Transverse colon (tissue), 4 donors: ENCODE data around the gene CLCA2. TPM values are rescaled to one million over a fixed set of nuclear protein-coding genes. Genes with fewer than 3 reads are reported as not detected.

Experiments used
- DNase-seq: peaks from one replicate; pipeline ENCODE4 v3.0.0-alpha.2; 2019
- H3K27ac ChIP-seq, 4 donors: fragments of 200-600 bp; sonication (generic); 2 replicates each; pipeline ENCODE4 v1.5.1; 2016 to 2018; ENCODE audit warnings: inconsistent platforms in 4 of 4
- H3K27me3 ChIP-seq: fragments of 200-600 bp; sonication (generic); 2 replicates; pipeline ENCODE4 v1.5.1; 2017; ENCODE audit warnings: inconsistent platforms
- H3K36me3 ChIP-seq, 4 donors: fragments of 200-600 bp; sonication (generic); 2 replicates each; pipeline ENCODE4 v1.5.1; 2017 to 2019; ENCODE audit warnings: inconsistent platforms in 4 of 4
- H3K4me1 ChIP-seq, 4 donors: fragments of 200-600 bp; sonication (generic); 2 replicates each; pipeline ENCODE4 v1.5.1; 2017 to 2020; ENCODE audit warnings: inconsistent platforms in 4 of 4
- H3K4me3 ChIP-seq, 4 donors: fragments of 200-600 bp; sonication (generic); 1 replicate in 1 of 4; 2 replicates in 3 of 4; pipeline versions ENCODE4 v1.5.1 to v1.6.1; 2017 to 2019; ENCODE audit warnings: inconsistent platforms in 4 of 4
- H3K9me3 ChIP-seq, 2 donors: fragments of 200-600 bp; sonication (generic); 2 replicates each; pipeline ENCODE4 v1.5.1; 2017 to 2019; ENCODE audit warnings: inconsistent platforms in 2 of 2
- EP300 ChIP-seq: sonication (generic); formaldehyde crosslinking; IDR thresholded peaks from one replicate; pipeline ENCODE4 v1.6.1; 2017; ENCODE audit warnings: antibody characterized with exemption, low read depth
- POLR2A ChIP-seq: fragments of 450-650 bp; IDR thresholded peaks from one replicate; pipeline ENCODE4 v1.6.1; 2016; ENCODE audit warnings: antibody characterized with exemption, mild to moderate bottlenecking, moderate library complexity
- POLR2AphosphoS5 ChIP-seq, 3 donors: sonication (generic); formaldehyde crosslinking; IDR thresholded peaks; one replicate each; pipeline ENCODE4 v1.6.1; 2016; ENCODE audit warnings: antibody characterized with exemption in 3 of 3
- WGBS, 2 donors: methylation state at CpG; one replicate each; pipeline ENCODE4 v1.1.5; 2018; ENCODE audit warnings: low coverage in 1 of 2; 5-methylcytosine and 5-hydroxymethylcytosine counted together
- in situ Hi-C, 4 donors: fragments of 200-750 bp; cut with MboI; loops; one replicate each; pipeline versions ENCODE4 v1.15.0 to v1.15.1; 2017; ENCODE audit warnings: low sequenced_read_pairs in 3 of 4, low pct_ligation_motif_present in 1 of 4, low pct_unique_long_range_greater_than_20kb in 1 of 4
- intact Hi-C: fragments of 100-400 bp; cut with DNase I; formaldehyde crosslinking; loops from one replicate; pipeline ENCODE4 v1.15.1; 2023; ENCODE audit warnings: low total_unique reads
- total RNA-seq, 4 donors: library from RNA; depleted of rRNA; stranded (reverse); fragments of >200 nt; gene quantifications; one replicate each; pipeline ENCODE4 v1.1.0, GENCODE V29; 2016
- TF ChIP-seq, protein P1 (sequence below), 5 experiments: fragments of 200-600 bp in 3 of 5; fragments of 450-650 bp in 2 of 5; sonication (generic) in 3 of 5; IDR thresholded peaks; 1 replicate in 2 of 5; 2 replicates in 3 of 5; pipeline ENCODE4 v1.5.1; 2016 to 2017; ENCODE audit warnings: antibody characterized with exemption in 5 of 5, inconsistent platforms in 3 of 5, mild to moderate bottlenecking in 2 of 5, moderate library complexity in 1 of 5

Gene CLCA2
- total RNA-seq, 4 donors from 2014 or later, result 1.1 to 1.7 TPM; not detected in 2

DNA sequence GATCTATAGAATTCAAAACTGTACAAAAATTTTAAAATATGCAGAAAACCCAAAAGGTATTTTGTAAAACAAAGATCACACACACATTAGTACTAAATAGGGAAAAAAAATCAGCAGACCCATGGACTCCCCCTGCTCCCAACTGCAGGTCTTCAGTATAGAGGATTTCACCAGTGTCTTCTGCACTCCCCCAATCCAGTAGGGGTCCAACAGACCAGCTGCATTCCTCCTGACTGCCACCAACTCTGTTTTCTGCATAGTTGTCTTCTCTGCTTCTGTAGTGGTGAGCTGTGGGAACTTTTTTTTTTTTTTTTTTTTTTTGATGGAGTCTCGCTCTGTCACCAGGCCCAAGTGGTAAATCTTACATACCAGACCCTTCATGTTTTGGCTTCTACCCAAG lies 21.9 kb downstream of the CLCA2 start:
- 86% methylated on average over 1 of the region's 1 CpG; no CpG with 5 or more reads in 1 of the 2 donors for WGBS, 2 donors
- intact Hi-C loops, result no loop called here
- DNase-seq, result no peak
- peaks cover 0 to 9% (median 3%) of the 10 kb centered on the region in 4 donors for H3K4me1 ChIP-seq
- in situ Hi-C loops, result no loop called here
- H3K9me3 ChIP-seq, result no peaks in the 10 kb centered on the region
- no peaks in the 10 kb centered on the region for H3K36me3 ChIP-seq
- no peak overlapping the region for H3K4me3 ChIP-seq
- H3K27ac ChIP-seq, result no peak overlapping the region
- no peaks in the 10 kb centered on the region for H3K27me3 ChIP-seq
- no peak for TF ChIP-seq EP300
- TF ChIP-seq POLR2AphosphoS5 (IDR thresholded peaks at IDR 0.05), result no peak
- TF ChIP-seq POLR2A, result no peak
- TF ChIP-seq, protein P1, sequence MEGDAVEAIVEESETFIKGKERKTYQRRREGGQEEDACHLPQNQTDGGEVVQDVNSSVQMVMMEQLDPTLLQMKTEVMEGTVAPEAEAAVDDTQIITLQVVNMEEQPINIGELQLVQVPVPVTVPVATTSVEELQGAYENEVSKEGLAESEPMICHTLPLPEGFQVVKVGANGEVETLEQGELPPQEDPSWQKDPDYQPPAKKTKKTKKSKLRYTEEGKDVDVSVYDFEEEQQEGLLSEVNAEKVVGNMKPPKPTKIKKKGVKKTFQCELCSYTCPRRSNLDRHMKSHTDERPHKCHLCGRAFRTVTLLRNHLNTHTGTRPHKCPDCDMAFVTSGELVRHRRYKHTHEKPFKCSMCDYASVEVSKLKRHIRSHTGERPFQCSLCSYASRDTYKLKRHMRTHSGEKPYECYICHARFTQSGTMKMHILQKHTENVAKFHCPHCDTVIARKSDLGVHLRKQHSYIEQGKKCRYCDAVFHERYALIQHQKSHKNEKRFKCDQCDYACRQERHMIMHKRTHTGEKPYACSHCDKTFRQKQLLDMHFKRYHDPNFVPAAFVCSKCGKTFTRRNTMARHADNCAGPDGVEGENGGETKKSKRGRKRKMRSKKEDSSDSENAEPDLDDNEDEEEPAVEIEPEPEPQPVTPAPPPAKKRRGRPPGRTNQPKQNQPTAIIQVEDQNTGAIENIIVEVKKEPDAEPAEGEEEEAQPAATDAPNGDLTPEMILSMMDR (IDR thresholded peaks at IDR 0.05), result no peak

DNA sequence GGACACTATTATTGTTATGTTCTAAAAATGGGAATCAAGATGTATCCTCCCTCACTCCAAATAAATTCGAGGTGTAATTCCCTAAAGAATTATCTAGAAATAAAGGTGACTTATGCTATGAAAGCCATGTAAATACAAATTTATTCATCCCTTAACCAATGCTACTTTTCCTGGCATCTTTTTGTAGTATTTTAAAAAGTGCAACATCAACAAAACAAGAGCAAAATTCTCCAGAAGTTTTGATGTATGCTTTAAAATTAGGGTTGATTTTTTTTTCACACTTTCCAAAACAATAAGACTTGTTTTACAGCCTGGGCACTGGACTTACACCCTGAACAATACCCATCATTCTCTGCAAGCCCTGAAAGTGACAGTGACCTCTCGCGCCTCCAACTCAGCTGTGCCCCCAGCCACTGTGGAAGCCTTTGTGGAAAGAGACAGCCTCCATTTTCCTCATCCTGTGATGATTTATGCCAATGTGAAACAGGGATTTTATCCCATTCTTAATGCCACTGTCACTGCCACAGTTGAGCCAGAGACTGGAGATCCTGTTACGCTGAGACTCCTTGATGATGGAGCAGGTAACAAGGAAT lies 23.3 kb downstream of the CLCA2 start:
- Histone ChIP-seq H3K36me3 (no peaks in the 10 kb centered on the region), H3K27me3 (no peaks in the 10 kb centered on the region), H3K4me1 (peaks cover 0 to 6% (median 0%) of the 10 kb centered on the region in 4 donors), H3K9me3 (no peaks in the 10 kb centered on the region), H3K27ac (no peak overlapping the region), H3K4me3 (no peak overlapping the region)
- no peak for DNase-seq
- TF ChIP-seq, protein P1 (IDR thresholded peaks at IDR 0.05), result no peak
- TF ChIP-seq POLR2AphosphoS5 (IDR thresholded peaks at IDR 0.05), result no peak
- TF ChIP-seq EP300, result no peak
- TF ChIP-seq POLR2A, result no peak
- intact Hi-C loops, result no loop called here
- 69 to 73% methylated on average over 3 to 4 of the region's 4 CpGs for WGBS, 2 donors
- in situ Hi-C loops, result no loop called here

DNA sequence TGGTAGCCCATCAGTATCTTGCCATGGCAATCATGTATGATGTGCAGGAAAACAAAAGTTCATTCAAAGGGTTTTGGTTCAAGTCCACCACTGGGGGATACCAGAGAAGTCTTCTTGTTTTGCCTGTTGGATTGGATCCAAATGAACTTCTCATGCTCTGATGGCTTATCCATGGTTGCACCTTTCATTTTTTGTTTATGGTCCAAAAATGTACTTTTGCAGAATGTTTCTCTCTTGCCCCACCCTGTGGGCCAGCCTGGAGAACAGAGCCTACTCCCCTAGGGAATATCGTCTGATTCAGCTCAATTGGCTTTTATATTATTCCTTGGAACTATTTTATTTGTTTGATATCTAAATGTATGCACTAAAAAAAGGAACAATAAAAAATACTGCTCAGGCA lies 24.7 kb downstream of the CLCA2 start:
- no peak for DNase-seq
- intact Hi-C loops (no loop called here), in situ Hi-C loops (no loop called here)
- no peaks in the 10 kb centered on the region for H3K27me3 ChIP-seq
- no peaks in the 10 kb centered on the region for H3K36me3 ChIP-seq
- no peak for TF ChIP-seq EP300
- TF ChIP-seq, protein P1 (IDR thresholded peaks at IDR 0.05), result no peak
- no peak overlapping the region for H3K4me3 ChIP-seq
- 25 to 47% methylated on average over 1 of the region's 1 CpG for WGBS, 2 donors
- peaks cover 0 to 6% (median 0%) of the 10 kb centered on the region in 4 donors for H3K4me1 ChIP-seq
- no peaks in the 10 kb centered on the region for H3K9me3 ChIP-seq
- H3K27ac ChIP-seq, result no peak overlapping the region

DNA sequence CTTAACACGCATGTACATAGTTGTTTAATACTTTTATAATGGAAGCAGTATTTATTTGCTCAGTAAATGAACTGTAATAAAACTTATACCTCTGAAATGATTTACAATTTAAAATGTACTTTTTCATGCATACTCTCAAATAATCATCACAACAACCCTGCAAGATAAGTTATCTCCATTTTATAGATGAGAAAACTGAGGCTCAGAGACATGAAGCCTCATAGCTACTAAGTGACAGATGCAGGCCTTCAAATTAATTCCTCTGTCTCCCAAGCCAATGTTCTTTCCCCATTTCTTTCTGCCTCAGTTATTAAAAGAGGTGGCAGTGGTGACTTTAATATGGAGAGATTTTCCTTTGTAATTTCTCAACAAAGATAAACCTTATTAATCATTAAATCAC lies 25.1 kb downstream of the CLCA2 start:
- TF ChIP-seq POLR2A (no peak), POLR2AphosphoS5 (IDR thresholded peaks at IDR 0.05) (no peak), EP300 (no peak)
- TF ChIP-seq, protein P1 (IDR thresholded peaks at IDR 0.05), result no peak
- 57 to 59% methylated on average over 1 of the region's 1 CpG for WGBS, 2 donors
- in situ Hi-C loops (no loop called here), intact Hi-C loops (no loop called here)
- Histone ChIP-seq H3K4me3 (no peak overlapping the region), H3K27me3 (no peaks in the 10 kb centered on the region), H3K36me3 (no peaks in the 10 kb centered on the region), H3K4me1 (peaks cover 0 to 6% (median 0%) of the 10 kb centered on the region in 4 donors), H3K9me3 (no peaks in the 10 kb centered on the region), H3K27ac (no peak overlapping the region)
- DNase-seq, result no peak
